Subcutaneous abdominal adipose tissue (tissue), 5 donors: ENCODE data around the gene CDC42BPG.

ENCODE experiments used
- H3K27ac ChIP-seq: one replicate; pipeline ENCODE4 v1.7.0; 2013; ENCODE audit warnings: low read depth, mild to moderate bottlenecking, inconsistent platforms, low read length, moderate library complexity
- H3K27me3 ChIP-seq, 5 donors: one replicate each; pipeline ENCODE4 v1.7.0; 2013; ENCODE audit warnings: low read length in 5 of 5, inconsistent platforms in 1 of 5; ENCODE audit not compliant: control insufficient read depth in 5 of 5, insufficient read depth in 4 of 5
- H3K36me3 ChIP-seq, 5 donors: one replicate each; pipeline ENCODE4 v1.7.0; 2013; ENCODE audit warnings: low read length in 5 of 5; ENCODE audit not compliant: control insufficient read depth in 5 of 5, insufficient read depth in 5 of 5
- H3K4me1 ChIP-seq, 5 donors: one replicate each; pipeline ENCODE4 v1.7.0; 2013; ENCODE audit warnings: low read length in 5 of 5, mild to moderate bottlenecking in 3 of 5, moderate library complexity in 1 of 5; ENCODE audit not compliant: control insufficient read depth in 5 of 5, insufficient read depth in 5 of 5
- H3K4me3 ChIP-seq, 5 donors: one replicate each; pipeline ENCODE4 v1.7.0; 2013; ENCODE audit warnings: low read length in 5 of 5, low read depth in 1 of 5
- H3K9ac ChIP-seq, 5 donors: one replicate each; pipeline ENCODE4 v1.7.0; 2013; ENCODE audit warnings: low read length in 5 of 5, mild to moderate bottlenecking in 4 of 5, moderate library complexity in 3 of 5
- H3K9me3 ChIP-seq, 5 donors: one replicate each; pipeline ENCODE4 v1.7.0; 2013; ENCODE audit warnings: low read length in 5 of 5; ENCODE audit not compliant: control insufficient read depth in 5 of 5
- donor health status: healthy.
- donor health status: healthy.
- donor health status: healthy.
- donor health status: healthy.
- donor health status: healthy.

The CDC42BPG gene

GRCh38 chr11:64776875-64777274 lies 67.6 kb downstream of the CDC42BPG start:
- Histone ChIP-seq H3K36me3 (peaks cover 36 to 51% (median 47%) of the 10 kb centered on the region in 5 donors), H3K9me3 (no peaks in the 10 kb centered on the region), H3K4me1 (peaks cover 11 to 44% (median 35%) of the 10 kb centered on the region in 5 donors), H3K27ac (peak overlapping the region; percentile 74), H3K4me3 (peak overlapping the region; percentile 78 to 96 (median 84)), H3K27me3 (no peaks in the 10 kb centered on the region), H3K9ac (peak overlapping the region; percentile 34 to 90 (median 76))

GRCh38 chr11:64776425-64776824 lies 68.0 kb downstream of the CDC42BPG start:
- Histone ChIP-seq H3K36me3 (peaks cover 40 to 55% (median 52%) of the 10 kb centered on the region in 5 donors), H3K27ac (peak overlapping the region; percentile 74), H3K4me3 (peak overlapping the region; percentile 78 to 96 (median 84)), H3K9me3 (no peaks in the 10 kb centered on the region), H3K9ac (peak overlapping the region; percentile 30 to 90 (median 70)), H3K4me1 (peaks cover 11 to 46% (median 36%) of the 10 kb centered on the region in 5 donors), H3K27me3 (no peaks in the 10 kb centered on the region)

GRCh38 chr11:64774144-64774543 lies 70.3 kb downstream of the CDC42BPG start:
- H3K4me3 ChIP-seq: no peak overlapping the region
- H3K9ac ChIP-seq: no peak overlapping the region
- H3K9me3 ChIP-seq: no peaks in the 10 kb centered on the region
- H3K36me3 ChIP-seq: peaks cover 56 to 78% (median 74%) of the 10 kb centered on the region in 5 donors
- no peaks in the 10 kb centered on the region for H3K27me3 ChIP-seq
- peaks cover 12 to 40% (median 31%) of the 10 kb centered on the region in 5 donors for H3K4me1 ChIP-seq
- H3K27ac ChIP-seq: no peak overlapping the region
